Astrocyte of the cerebellum (primary cell): ENCODE results near the gene PRPF39.

Source experiments
- DNase-seq: peaks from one replicate; pipeline ENCODE4 v3.0.0-alpha.2; 2011; ENCODE audit warnings: low read depth
- H3K4me3 ChIP-seq: 2 replicates; pipeline ENCODE4 v1.5.1; 2011; ENCODE audit warnings: mild to moderate bottlenecking, low read depth, low read length, moderate library complexity
- in situ Hi-C: cut with HindIII; loops from 2 replicates; pipeline ENCODE4 v1.10.0; 2017; ENCODE audit warnings: low sequenced_read_pairs
- TF ChIP-seq, protein P1 (sequence below): IDR thresholded peaks from 2 replicates; pipeline ENCODE4 v1.5.1; 2012; ENCODE audit warnings: low read length, low read depth, moderate library complexity, mild to moderate bottlenecking; ENCODE audit errors: missing control alignments

PRPF39 gene

GRCh38 chr14:45089813-45090212 lies 5.9 kb downstream of the PRPF39 start:
- in situ Hi-C loops, result no loop called here
- H3K4me3 ChIP-seq, result no peak overlapping the region
- DNase-seq, result peak; percentile 23
- TF ChIP-seq, protein P1, sequence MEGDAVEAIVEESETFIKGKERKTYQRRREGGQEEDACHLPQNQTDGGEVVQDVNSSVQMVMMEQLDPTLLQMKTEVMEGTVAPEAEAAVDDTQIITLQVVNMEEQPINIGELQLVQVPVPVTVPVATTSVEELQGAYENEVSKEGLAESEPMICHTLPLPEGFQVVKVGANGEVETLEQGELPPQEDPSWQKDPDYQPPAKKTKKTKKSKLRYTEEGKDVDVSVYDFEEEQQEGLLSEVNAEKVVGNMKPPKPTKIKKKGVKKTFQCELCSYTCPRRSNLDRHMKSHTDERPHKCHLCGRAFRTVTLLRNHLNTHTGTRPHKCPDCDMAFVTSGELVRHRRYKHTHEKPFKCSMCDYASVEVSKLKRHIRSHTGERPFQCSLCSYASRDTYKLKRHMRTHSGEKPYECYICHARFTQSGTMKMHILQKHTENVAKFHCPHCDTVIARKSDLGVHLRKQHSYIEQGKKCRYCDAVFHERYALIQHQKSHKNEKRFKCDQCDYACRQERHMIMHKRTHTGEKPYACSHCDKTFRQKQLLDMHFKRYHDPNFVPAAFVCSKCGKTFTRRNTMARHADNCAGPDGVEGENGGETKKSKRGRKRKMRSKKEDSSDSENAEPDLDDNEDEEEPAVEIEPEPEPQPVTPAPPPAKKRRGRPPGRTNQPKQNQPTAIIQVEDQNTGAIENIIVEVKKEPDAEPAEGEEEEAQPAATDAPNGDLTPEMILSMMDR, result no peak

DNA sequence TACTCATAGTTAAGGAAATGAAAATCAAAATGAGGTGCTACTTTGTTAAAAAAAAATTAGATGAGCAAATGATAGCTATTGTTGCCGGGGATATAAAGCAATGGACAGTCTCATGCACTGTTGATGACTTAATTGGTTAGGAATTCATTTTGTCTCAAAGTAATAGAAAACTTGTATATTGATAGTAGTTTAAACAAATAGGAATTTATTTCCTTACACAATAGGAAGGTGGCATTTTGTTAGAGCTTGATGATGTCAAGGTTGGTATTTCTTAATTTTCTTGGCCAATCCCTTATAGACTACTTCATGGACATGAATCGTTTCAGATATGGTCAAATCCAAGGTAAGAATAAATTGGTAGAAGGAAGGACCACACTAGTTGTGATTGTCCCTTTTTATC lies 7.8 kb downstream of the PRPF39 start:
- in situ Hi-C loops, result no loop called here
- no peak for DNase-seq
- TF ChIP-seq, protein P1, result no peak
- no peak overlapping the region for H3K4me3 ChIP-seq

DNA sequence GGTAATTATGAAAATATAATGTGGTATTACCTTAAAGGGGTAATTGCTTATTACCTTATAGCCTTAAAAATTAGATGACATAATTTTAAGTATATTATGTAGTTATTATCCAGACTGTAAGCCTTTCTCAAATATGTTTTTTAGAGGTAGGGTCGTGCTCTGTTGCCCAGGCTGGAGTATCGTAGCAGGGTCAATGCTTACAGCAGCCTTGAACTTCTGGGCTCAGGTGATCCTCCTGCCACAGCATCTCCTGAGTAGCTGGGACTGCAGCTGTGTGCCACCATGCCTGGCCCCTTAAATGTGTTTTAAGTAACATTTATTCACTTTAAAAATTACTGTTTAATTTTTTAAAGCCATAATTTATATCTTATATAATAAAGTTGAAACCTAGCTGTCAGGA lies 10.4 kb downstream of the PRPF39 start:
- H3K4me3 ChIP-seq, result no peak overlapping the region
- TF ChIP-seq, protein P1, result no peak
- in situ Hi-C loops, result no loop called here
- no peak for DNase-seq

DNA sequence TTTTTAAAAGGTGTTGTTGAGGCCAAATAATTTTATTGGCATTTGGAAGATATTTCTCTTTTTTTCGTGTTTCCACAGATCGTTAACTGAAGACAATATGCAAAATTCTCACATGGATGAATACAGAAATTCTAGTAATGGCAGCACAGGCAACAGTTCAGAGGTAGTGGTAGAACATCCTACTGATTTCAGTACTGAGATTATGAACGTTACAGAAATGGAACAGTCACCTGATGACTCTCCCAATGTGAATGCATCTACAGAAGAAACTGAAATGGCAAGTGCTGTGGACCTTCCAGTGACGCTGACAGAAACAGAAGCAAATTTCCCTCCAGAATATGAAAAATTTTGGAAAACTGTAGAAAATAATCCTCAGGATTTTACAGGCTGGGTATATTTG lies 11.2 kb downstream of the PRPF39 start:
- no peak overlapping the region for H3K4me3 ChIP-seq
- in situ Hi-C loops, result no loop called here
- TF ChIP-seq, protein P1, result no peak
- DNase-seq, result no peak

DNA sequence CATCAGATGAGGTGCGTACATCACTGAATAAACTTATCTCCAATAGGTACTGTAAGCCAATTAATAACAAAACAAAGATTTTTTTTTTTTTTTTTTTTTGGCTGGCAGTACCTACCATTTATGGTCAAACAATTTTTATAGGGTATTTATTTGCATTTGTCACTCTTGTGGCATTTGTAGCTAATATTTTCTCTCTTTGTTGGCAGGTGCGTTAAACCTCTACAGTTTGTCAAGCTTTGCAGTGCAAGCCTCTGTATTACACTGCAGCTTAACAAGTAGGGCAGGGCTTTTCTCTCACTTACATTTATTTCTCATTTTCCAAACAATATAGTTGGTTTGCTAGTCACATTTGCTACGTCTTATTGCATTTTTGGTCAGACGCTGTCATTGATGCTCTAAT lies 12.3 kb downstream of the PRPF39 start:
- DNase-seq, result no peak
- in situ Hi-C loops, result no loop called here
- no peak overlapping the region for H3K4me3 ChIP-seq
- TF ChIP-seq, protein P1, result no peak

DNA sequence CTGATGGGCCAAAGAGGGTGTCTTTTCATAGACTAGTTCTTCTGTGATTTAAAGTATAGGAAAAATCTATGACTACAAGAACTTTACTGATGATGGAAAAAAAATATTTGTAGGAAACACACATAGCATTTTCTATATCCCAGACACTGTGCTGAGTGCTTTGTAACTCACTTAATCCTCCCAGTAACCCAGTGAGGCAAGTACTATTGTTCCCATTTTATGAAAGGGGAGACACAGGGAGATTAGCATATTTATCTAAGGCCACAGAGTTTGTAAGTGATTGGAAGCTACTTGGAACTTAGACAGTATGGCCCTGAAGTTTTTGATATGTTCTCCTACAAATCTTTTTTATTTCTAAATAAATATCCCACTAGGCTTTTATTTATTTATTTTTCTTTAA lies 19.9 kb downstream of the PRPF39 start:
- in situ Hi-C loops, result no loop called here
- TF ChIP-seq, protein P1, result no peak
- H3K4me3 ChIP-seq, result no peak overlapping the region

DNA sequence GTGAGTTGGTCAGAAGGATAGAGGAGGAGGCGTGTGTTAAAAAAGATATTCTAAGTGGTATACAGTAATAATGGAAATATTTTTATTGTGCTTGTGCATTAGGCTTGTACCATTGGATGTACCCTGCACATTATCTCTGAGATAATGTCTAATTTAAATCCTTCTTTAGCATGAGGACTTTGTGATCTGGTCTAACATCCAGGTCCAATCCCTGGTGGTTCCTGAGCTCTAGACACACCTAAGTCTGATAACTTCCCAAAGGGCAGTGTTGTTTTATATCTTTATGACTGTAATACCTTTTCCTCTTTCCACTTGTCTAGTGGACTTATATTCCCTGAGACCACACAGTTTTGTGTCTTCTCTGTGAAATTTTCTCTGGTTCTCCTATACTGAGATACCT lies 20.6 kb downstream of the PRPF39 start:
- DNase-seq, result no peak
- TF ChIP-seq, protein P1, result no peak
- in situ Hi-C loops, result no loop called here
- no peak overlapping the region for H3K4me3 ChIP-seq

More for the DNA sequence above, 19.9 kb downstream of the PRPF39 start:
- no peak for DNase-seq
